PC-9 (cell line): ENCODE measurements around the gene PRSS33. TPM values are rescaled to one million over a fixed set of nuclear protein-coding genes. Genes with fewer than 3 reads are reported as not detected.

Experiments
- BruUV-seq: library from RNA; stranded (reverse); fragments of 400-500 nt; replicated peaks from 2 replicates; lab custom pipeline; 2021; lab: Mats Ljungman, UMichigan
- CTCF ChIA-PET: fragments of 300-600 bp; sonication (Branson Sonifier 250); formaldehyde crosslinking; loops from one replicate; lab custom pipeline; 2022; ENCODE audit warnings: antibody characterized with exemption; lab: Charles Lee
- POLR2A ChIA-PET: fragments of 300-600 bp; sonication (Branson Sonifier 250); formaldehyde crosslinking; loops from one replicate; lab custom pipeline; 2022; ENCODE audit warnings: antibody characterized with exemption; ENCODE audit not compliant: unreplicated experiment; lab: Charles Lee
- DNase-seq, 2 experiments: peaks; one replicate each; pipeline versions ENCODE4 v3.0.0 to v3.0.0-alpha.2; 2015 to 2022; ENCODE audit warnings: mixed read lengths in 1 of 2
- H2AFZ ChIP-seq: fragments of 200-600 bp; sonication (generic); 2 replicates; pipeline ENCODE4 v1.8.1; 2017; ENCODE audit warnings: antibody characterized with exemption
- H3F3A ChIP-seq: fragments of 200-600 bp; sonication (generic); 2 replicates; pipeline ENCODE4 v1.8.1; 2017; ENCODE audit warnings: antibody characterized with exemption, mild to moderate bottlenecking, low read depth; ENCODE audit not compliant: insufficient read depth
- H3K27ac ChIP-seq: fragments of 200-600 bp; sonication (generic); 2 replicates; pipeline ENCODE4 v1.6.1; 2016; ENCODE audit warnings: mixed run types
- H3K27me3 ChIP-seq: fragments of 200-600 bp; sonication (generic); 2 replicates; pipeline ENCODE4 v1.6.1; 2016; ENCODE audit warnings: low read depth, mixed run types; ENCODE audit not compliant: insufficient read depth
- H3K36me3 ChIP-seq: fragments of 200-600 bp; sonication (generic); 2 replicates; pipeline ENCODE4 v1.6.1; 2016; ENCODE audit warnings: low read depth, mixed run types
- H3K4me1 ChIP-seq: fragments of 200-600 bp; sonication (generic); replicated peaks from 2 replicates; pipeline ENCODE4 v1.6.1; 2016; ENCODE audit warnings: mixed run types; ENCODE audit not compliant: insufficient read depth
- H3K4me2 ChIP-seq: fragments of 200-600 bp; sonication (generic); 2 replicates; pipeline ENCODE4 v1.6.1; 2017; ENCODE audit warnings: mixed run types
- H3K4me3 ChIP-seq: fragments of 200-600 bp; sonication (generic); 2 replicates; pipeline ENCODE4 v1.6.1; 2016; ENCODE audit warnings: mixed run types
- H3K79me2 ChIP-seq: fragments of 200-600 bp; sonication (generic); 2 replicates; pipeline ENCODE4 v1.6.1; 2017; ENCODE audit warnings: low read depth, mixed run types
- H3K9me2 ChIP-seq: fragments of 200-600 bp; sonication (generic); 2 replicates; pipeline ENCODE4 v1.8.1; 2017; ENCODE audit warnings: mild to moderate bottlenecking; ENCODE audit not compliant: insufficient read depth
- H3K9me3 ChIP-seq: fragments of 200-600 bp; sonication (generic); 2 replicates; pipeline ENCODE4 v1.8.1; 2016; ENCODE audit warnings: low read depth; ENCODE audit not compliant: insufficient read depth
- H4K20me1 ChIP-seq: fragments of 200-600 bp; sonication (generic); 2 replicates; pipeline ENCODE4 v1.8.1; 2017; ENCODE audit not compliant: insufficient read depth
- EZH2 ChIP-seq: fragments of 200-600 bp; sonication (generic); IDR thresholded peaks from 2 replicates; pipeline ENCODE4 v1.8.0; 2017; ENCODE audit warnings: antibody characterized with exemption, low read depth
- intact Hi-C: fragments of 100-400 bp; cut with micrococcal nuclease; formaldehyde crosslinking; loops from one replicate; pipeline ENCODE4 v1.10.0; 2022; ENCODE audit not compliant: unreplicated experiment
- total RNA-seq: library from RNA; stranded (reverse); gene quantifications from 2 replicates; pipeline ENCODE4 v1.2.3, GENCODE V29; 2021
- TF ChIP-seq, protein P1 (sequence below): fragments of 200-600 bp; sonication (generic); conservative IDR thresholded peaks from 2 replicates; pipeline ENCODE4 v1.6.1; 2017; ENCODE audit warnings: mixed run types, antibody characterized with exemption, mild to moderate bottlenecking, moderate library complexity

PRSS33 gene
- total RNA-seq, 1 experiment from 2014 or later: 0.33 TPM

GRCh38 chr16:2815299-2815771, 28.0 kb upstream of the PRSS33 start:
- no peak for DNase-seq
- H3K79me2 ChIP-seq: peaks cover 22% of the 10 kb centered on the region
- H3K27ac ChIP-seq: no peak overlapping the region
- 0 out of 2 replicates have a peak, but pooled peaks cover 3% of the 10 kb centered on the region for H3K27me3 ChIP-seq
- no peaks in the 10 kb centered on the region for H3K9me3 ChIP-seq
- no peaks in the 10 kb centered on the region for H3K36me3 ChIP-seq
- peaks cover 32% of the 10 kb centered on the region for H3K4me1 ChIP-seq
- no peak overlapping the region for H2AFZ ChIP-seq
- no peaks in the 10 kb centered on the region for H4K20me1 ChIP-seq
- BruUV-seq: no TSS peak
- TF ChIP-seq, protein P1, sequence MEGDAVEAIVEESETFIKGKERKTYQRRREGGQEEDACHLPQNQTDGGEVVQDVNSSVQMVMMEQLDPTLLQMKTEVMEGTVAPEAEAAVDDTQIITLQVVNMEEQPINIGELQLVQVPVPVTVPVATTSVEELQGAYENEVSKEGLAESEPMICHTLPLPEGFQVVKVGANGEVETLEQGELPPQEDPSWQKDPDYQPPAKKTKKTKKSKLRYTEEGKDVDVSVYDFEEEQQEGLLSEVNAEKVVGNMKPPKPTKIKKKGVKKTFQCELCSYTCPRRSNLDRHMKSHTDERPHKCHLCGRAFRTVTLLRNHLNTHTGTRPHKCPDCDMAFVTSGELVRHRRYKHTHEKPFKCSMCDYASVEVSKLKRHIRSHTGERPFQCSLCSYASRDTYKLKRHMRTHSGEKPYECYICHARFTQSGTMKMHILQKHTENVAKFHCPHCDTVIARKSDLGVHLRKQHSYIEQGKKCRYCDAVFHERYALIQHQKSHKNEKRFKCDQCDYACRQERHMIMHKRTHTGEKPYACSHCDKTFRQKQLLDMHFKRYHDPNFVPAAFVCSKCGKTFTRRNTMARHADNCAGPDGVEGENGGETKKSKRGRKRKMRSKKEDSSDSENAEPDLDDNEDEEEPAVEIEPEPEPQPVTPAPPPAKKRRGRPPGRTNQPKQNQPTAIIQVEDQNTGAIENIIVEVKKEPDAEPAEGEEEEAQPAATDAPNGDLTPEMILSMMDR: no peak
- TF ChIP-seq EZH2: no peak
- peaks cover 18% of the 10 kb centered on the region; the same call in 1 of the 2 replicates for H3F3A ChIP-seq
- ChIA-PET POLR2A (no interaction called here), CTCF (no interaction called here)
- intact Hi-C loops: loop anchor here (5.0 kb wide), 2 partner anchors 38 to 42 kb away; partner anchors contain the start of genes ELOB and PRSS22
- H3K4me2 ChIP-seq: no peak overlapping the region
- no peak overlapping the region for H3K4me3 ChIP-seq
- no peaks in the 10 kb centered on the region for H3K9me2 ChIP-seq

- ChIA-PET POLR2A (no interaction called here), CTCF (no interaction called here)
- no peak overlapping the region for H3K4me2 ChIP-seq
Measured at GRCh38 chr16:2814551-2815298, 27.4 kb upstream of the PRSS33 start.

DNA sequence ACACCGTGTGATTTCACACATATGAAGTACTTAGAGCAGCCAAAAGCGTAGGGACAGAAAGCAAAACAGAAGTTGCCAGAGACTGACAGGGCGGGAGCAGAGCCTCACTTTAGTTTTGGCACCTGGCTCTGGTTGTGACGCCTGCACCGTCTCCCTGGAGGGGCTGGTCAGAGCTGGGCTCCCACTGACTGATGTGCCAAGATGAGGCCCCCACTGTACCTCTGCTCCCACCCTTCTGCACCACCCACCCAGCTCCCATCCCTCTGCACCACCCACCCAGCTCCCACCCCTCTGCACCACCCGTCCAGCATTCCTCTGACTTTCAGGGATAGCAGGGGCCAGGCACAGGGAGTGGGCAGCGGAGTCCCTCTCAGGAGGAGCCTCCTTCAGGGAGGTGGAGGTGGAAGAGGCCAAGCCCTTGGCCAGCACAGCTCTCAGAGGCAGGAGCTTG, 26.4 kb upstream of the PRSS33 start:
- no peak for TF ChIP-seq EZH2
- TF ChIP-seq, protein P1: no peak
- BruUV-seq: no TSS peak
- intact Hi-C loops: no loop called here
- Histone ChIP-seq H3K27ac (no peak overlapping the region), H3K9me3 (no peaks in the 10 kb centered on the region), H3K36me3 (no peaks in the 10 kb centered on the region), H4K20me1 (no peaks in the 10 kb centered on the region), H3K9me2 (no peaks in the 10 kb centered on the region), H3F3A (peaks cover 21% of the 10 kb centered on the region; the same call in 1 of the 2 replicates), H3K4me2 (no peak overlapping the region), H2AFZ (no peak overlapping the region), H3K4me3 (no peak overlapping the region), H3K4me1 (peaks cover 32% of the 10 kb centered on the region), H3K79me2 (peaks cover 22% of the 10 kb centered on the region), H3K27me3 (0 out of 2 replicates have a peak, but pooled peaks cover 3% of the 10 kb centered on the region)
- DNase-seq: no peak
- POLR2A ChIA-PET: no interaction called here
- CTCF ChIA-PET: no interaction called here

More at GRCh38 chr16:2814551-2815298, 27.4 kb upstream of the PRSS33 start:
- Histone ChIP-seq H3F3A (peaks cover 18% of the 10 kb centered on the region; the same call in 1 of the 2 replicates), H3K27ac (no peak overlapping the region), H3K4me3 (no peak overlapping the region), H3K27me3 (0 out of 2 replicates have a peak, but pooled peaks cover 3% of the 10 kb centered on the region), H3K4me1 (peaks cover 32% of the 10 kb centered on the region), H3K9me3 (no peaks in the 10 kb centered on the region), H3K9me2 (no peaks in the 10 kb centered on the region), H3K36me3 (no peaks in the 10 kb centered on the region), H4K20me1 (no peaks in the 10 kb centered on the region), H2AFZ (no peak overlapping the region), H3K79me2 (peaks cover 22% of the 10 kb centered on the region)
- TF ChIP-seq EZH2: no peak
- TF ChIP-seq, protein P1: no peak
- intact Hi-C loops: loop anchor here (5.0 kb wide), 2 partner anchors 37 to 43 kb away; partner anchors contain the start of genes ELOB and PRSS22
- BruUV-seq: no TSS peak
- no peak for DNase-seq
